Activated CD4-positive, alpha-beta T cell treated with anti-CD3 and anti-CD28 coated beads for 24 hours (primary cell): ENCODE data around the gene BAZ1A.

Source experiments
- DNase-seq, 2 donors: peaks; one replicate each; pipeline ENCODE4 v3.0.0-alpha.2; 2020; ENCODE audit warnings: low read depth in 2 of 2

The BAZ1A gene, protein sequence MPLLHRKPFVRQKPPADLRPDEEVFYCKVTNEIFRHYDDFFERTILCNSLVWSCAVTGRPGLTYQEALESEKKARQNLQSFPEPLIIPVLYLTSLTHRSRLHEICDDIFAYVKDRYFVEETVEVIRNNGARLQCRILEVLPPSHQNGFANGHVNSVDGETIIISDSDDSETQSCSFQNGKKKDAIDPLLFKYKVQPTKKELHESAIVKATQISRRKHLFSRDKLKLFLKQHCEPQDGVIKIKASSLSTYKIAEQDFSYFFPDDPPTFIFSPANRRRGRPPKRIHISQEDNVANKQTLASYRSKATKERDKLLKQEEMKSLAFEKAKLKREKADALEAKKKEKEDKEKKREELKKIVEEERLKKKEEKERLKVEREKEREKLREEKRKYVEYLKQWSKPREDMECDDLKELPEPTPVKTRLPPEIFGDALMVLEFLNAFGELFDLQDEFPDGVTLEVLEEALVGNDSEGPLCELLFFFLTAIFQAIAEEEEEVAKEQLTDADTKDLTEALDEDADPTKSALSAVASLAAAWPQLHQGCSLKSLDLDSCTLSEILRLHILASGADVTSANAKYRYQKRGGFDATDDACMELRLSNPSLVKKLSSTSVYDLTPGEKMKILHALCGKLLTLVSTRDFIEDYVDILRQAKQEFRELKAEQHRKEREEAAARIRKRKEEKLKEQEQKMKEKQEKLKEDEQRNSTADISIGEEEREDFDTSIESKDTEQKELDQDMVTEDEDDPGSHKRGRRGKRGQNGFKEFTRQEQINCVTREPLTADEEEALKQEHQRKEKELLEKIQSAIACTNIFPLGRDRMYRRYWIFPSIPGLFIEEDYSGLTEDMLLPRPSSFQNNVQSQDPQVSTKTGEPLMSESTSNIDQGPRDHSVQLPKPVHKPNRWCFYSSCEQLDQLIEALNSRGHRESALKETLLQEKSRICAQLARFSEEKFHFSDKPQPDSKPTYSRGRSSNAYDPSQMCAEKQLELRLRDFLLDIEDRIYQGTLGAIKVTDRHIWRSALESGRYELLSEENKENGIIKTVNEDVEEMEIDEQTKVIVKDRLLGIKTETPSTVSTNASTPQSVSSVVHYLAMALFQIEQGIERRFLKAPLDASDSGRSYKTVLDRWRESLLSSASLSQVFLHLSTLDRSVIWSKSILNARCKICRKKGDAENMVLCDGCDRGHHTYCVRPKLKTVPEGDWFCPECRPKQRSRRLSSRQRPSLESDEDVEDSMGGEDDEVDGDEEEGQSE (N-terminal part only)

DNA sequence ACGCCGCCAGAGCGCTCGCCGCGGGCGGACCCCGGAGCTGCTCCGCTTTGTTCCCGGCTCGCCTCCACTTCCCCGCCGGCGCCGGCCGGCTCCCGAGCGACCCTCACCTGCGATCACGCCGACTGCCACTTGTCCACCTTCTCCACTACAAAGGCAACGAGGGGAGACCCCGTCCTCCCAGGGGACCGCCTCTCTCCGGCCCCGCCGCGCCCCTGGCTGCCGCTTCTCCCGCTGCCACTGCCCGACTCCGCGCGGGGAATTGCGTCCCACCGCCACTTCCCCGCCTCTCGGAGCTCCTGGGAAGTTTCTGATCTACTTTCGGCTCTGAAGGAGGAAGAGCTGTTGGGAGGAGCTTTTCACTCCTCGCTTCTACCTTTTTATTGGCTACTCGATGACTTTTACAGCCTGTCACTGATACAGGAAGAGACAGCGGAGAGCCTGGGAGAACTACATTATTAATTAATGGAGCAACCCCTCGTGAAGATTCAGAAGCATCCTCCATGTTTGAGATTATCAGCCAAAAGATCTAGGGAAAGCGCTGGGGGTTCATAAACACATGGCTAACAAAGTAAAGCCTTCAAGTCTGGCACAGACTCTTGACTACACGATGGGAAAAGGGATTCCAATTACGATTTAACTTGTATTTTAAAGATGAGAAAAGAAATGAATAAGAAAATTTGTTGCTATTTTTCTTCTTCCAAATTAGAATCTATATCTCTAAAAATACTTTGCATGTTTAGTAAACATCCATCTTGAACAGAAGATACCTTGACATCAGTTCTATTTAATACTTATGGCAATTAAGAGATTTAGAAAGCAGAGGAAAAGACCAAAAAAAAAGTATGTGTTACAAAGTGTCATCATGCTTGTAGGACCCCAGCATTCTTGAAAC is at the start of gene BAZ1A:
Gene BAZ1A (minus strand): TSS at position 330 of the 892 bp plus-strand sequence. CDS start 756 bp downstream, outside the sequence.
- DNase-seq, result peak; percentile 17 to 23

- DNase-seq, result no peak
These were observed 45.2 kb upstream of the BAZ1A start for GRCh38 chr14:34920339-34920738.

GRCh38 chr14:34913619-34914018 is 38.5 kb upstream of the BAZ1A start:
- DNase-seq, result no peak

- DNase-seq, result no peak
These were observed 37.8 kb upstream of the BAZ1A start for GRCh38 chr14:34912966-34913365.

DNA sequence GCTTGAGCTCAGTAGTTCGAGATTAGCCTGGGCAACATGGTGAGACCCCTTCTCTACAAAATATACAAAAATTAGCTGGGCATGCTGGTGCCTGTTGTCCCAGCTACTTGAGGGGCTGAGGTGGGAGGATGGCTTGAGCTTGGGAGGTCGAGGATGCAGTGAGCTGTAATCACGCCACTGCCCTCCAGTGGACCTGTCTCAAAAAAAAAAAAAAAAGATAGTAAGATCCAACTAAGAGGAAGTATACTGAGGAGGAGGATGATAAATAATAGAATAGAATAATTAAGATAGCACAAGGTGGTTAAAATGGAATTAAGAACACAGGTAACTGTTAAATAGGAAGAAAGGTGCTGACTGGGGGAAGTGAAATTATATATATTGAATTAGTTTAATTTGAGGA is 37.0 kb upstream of the BAZ1A start:
- no peak for DNase-seq

DNA sequence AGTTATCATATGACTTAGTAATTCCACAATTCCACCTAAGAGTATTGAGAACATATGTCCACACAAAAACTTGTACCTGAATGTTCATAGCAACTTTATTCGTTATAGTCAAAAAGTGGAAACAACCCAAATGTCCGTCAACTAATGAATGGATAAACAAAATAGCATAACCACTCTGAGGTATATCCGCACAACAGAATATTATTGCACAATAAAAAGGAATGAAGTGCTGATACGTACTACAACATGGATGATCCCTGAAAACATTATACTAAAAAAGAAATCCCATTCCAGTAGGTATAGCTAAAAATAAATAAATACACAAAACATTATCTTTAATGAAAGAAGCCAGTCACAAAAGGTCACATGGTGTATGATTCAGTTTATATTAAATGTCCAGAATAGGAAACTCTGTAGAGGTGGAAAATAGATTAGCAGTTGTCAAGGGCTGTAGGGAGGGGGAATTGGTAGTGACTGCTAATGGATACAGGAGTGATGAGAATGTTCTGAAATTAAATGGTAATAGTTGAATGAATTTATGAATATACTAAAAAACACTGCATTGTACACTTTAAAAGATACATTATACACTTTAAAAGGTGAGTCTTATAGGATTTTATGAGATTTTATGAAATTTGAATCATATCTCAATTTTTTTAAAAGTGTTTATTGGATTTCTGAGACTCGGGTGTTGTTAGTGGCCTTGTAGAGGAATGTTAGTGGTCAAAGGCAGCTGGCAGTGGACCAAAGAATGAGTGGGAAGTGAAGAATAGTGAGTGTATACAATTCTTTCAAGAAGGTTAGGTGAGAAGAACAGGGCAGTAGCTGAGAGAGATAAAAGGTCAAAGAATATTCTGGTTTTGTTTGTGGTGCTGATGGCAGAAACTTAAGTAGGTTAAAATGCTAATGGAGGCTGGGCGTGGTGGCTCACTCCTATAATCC is 36.3 kb upstream of the BAZ1A start:
- no peak for DNase-seq

DNA sequence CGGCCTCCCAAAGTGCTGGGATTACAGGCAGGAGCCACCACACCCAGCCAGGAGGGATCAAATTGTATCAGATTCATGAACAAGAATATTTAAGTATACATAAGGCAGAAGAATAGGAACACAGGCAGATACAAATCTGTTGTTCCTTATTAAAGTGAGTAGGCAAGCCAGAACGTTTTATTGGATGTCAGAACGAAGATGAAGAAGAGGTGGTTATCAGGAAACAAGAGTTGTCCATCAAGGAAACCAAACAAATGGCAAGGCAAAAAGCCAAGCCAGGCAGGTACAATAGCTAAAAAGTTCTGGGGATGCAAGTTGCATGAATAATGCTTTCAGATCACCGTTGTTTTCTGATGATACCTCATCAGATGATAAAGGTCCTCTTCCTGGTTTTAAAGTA is 31.1 kb upstream of the BAZ1A start:
- DNase-seq, result no peak

- no peak for DNase-seq
These were observed 20.1 kb upstream of the BAZ1A start for GRCh38 chr14:34895277-34895676.

- no peak for DNase-seq
These were observed 15.8 kb upstream of the BAZ1A start for GRCh38 chr14:34890937-34891336.

DNA sequence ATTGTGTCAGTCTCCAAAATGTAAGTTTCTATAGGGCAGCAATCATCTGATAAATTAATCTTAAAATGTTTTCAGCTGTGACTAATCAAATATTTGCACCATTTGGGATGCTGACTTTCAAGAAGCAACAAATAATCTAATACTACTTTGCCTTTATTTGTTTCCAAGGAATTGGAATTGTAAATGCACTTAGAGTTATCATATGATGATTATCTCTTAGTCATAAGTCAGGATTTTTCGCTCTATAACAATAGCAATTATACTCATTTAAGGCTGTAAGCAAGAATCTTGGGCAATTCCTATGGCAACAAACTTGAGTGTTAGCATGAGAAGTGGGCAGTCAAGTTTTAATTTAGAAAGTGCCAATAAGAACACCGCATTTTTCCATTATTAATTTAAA is 13.0 kb upstream of the BAZ1A start:
- DNase-seq, result no peak

DNA sequence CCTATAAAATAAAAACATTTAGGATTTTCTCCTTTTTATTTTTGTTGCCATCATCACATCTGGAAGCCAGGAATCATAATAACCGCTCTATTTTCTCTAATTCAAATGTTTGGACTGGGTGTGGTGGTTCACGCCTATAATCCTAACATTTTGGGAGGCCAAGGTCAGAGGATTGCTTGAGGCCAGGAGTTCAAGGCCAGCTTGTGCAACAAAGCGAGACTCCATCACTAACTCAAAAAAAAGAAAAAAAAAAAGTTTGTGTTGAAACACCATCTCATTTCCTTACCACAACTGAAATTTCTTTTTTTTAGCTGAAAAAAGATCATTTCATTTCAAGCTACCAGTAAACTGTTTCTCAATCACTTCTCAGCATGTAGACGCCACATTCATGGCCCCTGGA is 8.8 kb upstream of the BAZ1A start:
- DNase-seq, result no peak

- peak; percentile 29 to 34 for DNase-seq
These were observed 652 bp downstream of the BAZ1A start for GRCh38 chr14:34874386-34875030.

GRCh38 chr14:34873589-34874385 is 1.4 kb downstream of the BAZ1A start:
- DNase-seq, result peak; percentile 72 to 75

DNA sequence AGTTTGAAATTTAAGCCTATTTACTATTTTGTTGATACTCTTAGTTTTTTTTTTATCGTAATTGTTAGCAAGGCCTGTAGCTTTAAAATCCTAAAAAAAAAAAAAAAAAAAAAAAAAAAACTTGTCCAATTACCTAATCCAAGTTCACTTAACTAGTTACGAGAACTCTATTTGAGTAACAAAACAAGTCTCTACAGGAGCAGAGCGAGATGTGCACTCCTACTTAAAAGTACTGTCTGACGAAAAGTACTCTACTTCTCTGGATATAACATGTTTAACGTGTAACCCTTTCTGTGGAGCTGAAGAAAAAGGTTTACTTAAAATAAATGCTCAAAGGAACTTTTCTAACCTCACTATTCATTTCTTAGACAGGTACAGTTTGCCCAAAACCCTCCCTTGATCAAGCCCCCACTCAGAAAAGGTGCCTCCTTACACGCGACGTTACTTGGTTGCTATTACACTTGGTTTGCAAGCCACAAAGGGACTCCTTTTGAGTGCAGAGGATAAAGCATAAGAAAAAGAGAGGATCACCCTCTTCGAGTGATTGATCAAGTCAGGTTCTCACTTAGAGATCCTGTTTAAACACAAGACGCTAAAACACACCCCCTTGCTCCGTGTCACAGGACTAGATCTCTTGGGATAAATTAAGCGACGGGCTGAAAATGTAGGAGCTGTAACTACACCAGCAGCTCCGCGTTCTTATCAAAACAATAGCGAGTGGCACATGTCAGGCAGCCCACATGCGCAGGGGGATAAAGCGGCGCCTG is 2.2 kb downstream of the BAZ1A start:
- DNase-seq, result no peak

- no peak for DNase-seq
These were observed 8.0 kb downstream of the BAZ1A start for GRCh38 chr14:34867199-34867598.

- no peak for DNase-seq
These were observed 9.1 kb downstream of the BAZ1A start for GRCh38 chr14:34865889-34866574.

GRCh38 chr14:34863844-34864243 is 11.3 kb downstream of the BAZ1A start:
- no peak for DNase-seq
